Kidney epithelial cell (primary cell): Measurements from ENCODE around the gene SMIM10L2A. TPM values are rescaled to one million over a fixed set of nuclear protein-coding genes. Genes with fewer than 3 reads are reported as not detected.

Experiments used
- DNase-seq: peaks from one replicate; pipeline ENCODE4 v3.0.0-alpha.2; 2010; ENCODE audit warnings: low read depth
- H3K27me3 ChIP-seq: 2 replicates; pipeline ENCODE4 v1.6.0; 2011; ENCODE audit warnings: low read length; ENCODE audit not compliant: control insufficient read depth, insufficient read depth
- H3K36me3 ChIP-seq: 2 replicates; pipeline ENCODE4 v1.5.1; 2011; ENCODE audit warnings: low read length; ENCODE audit not compliant: control insufficient read depth, insufficient read depth
- H3K4me3 ChIP-seq: 2 replicates; pipeline ENCODE4 v1.5.1; 2011; ENCODE audit warnings: low read depth, mild to moderate bottlenecking, control low read depth, low read length
- CTCF ChIP-seq: IDR thresholded peaks from 2 replicates; pipeline ENCODE4 v1.5.1; 2011; ENCODE audit warnings: mild to moderate bottlenecking, moderate library complexity, low read length, control low read depth, inconsistent platforms; ENCODE audit not compliant: insufficient read depth, poor library complexity, severe bottlenecking
- total RNA-seq: library from RNA; depleted of rRNA; stranded (reverse); fragments of >200 nt; gene quantifications from 2 replicates; pipeline ENCODE4 v1.2.3, GENCODE V29; 2015

The SMIM10L2A gene
- total RNA-seq, 1 donor from 2014 or later, result 4.2 TPM

GRCh38 chrX:135436966-135437866 lies 15.5 kb downstream of the SMIM10L2A start:
- TF ChIP-seq CTCF, result no peak

GRCh38 chrX:135437867-135438733 lies 16.4 kb downstream of the SMIM10L2A start:
- DNase-seq, result no peak

More at GRCh38 chrX:135436966-135437866, 15.5 kb downstream of the SMIM10L2A start:
- Histone ChIP-seq H3K27me3 (no peaks in the 10 kb centered on the region), H3K4me3 (no peak overlapping the region), H3K36me3 (no peaks in the 10 kb centered on the region)
- no peak for DNase-seq

GRCh38 chrX:135438734-135439043 lies 16.9 kb downstream of the SMIM10L2A start:
- H3K4me3 ChIP-seq, result no peak overlapping the region
- no peaks in the 10 kb centered on the region for H3K27me3 ChIP-seq
- H3K36me3 ChIP-seq, result no peaks in the 10 kb centered on the region
- no peak for TF ChIP-seq CTCF
- DNase-seq, result no peak

More at GRCh38 chrX:135437867-135438733, 16.4 kb downstream of the SMIM10L2A start:
- Histone ChIP-seq H3K4me3 (no peak overlapping the region), H3K27me3 (no peaks in the 10 kb centered on the region), H3K36me3 (no peaks in the 10 kb centered on the region)
- TF ChIP-seq CTCF, result no peak

- Histone ChIP-seq H3K4me3 (no peak overlapping the region), H3K27me3 (no peaks in the 10 kb centered on the region), H3K36me3 (no peaks in the 10 kb centered on the region)
- no peak for DNase-seq
- TF ChIP-seq CTCF, result no peak
Measured at GRCh38 chrX:135449637-135450550, 28.1 kb downstream of the SMIM10L2A start.

GRCh38 chrX:135453381-135453780 lies 31.6 kb downstream of the SMIM10L2A start:
- H3K27me3 ChIP-seq, result no peaks in the 10 kb centered on the region
- DNase-seq, result no peak
- H3K4me3 ChIP-seq, result no peak overlapping the region
- no peaks in the 10 kb centered on the region for H3K36me3 ChIP-seq
- TF ChIP-seq CTCF, result no peak
